NCI-H526 (cell line): ENCODE data around the gene AK4.
"Not testable (repeated sequence)": the region's sequence is repeated elsewhere in the genome, so short reads cannot be mapped to it uniquely, and the experiment has no call there.

Source experiments
- DNase-seq, 2 experiments: peaks; one replicate each; lab custom pipeline; 2025; lab: John Stamatoyannopoulos, UW

The AK4 gene

GRCh38 chr1:65214340-65215027, 66.5 kb downstream of the AK4 start:
- no peak for DNase-seq

- no peak for DNase-seq
These were observed 69.0 kb downstream of the AK4 start for GRCh38 chr1:65216989-65217388.

GRCh38 chr1:65221638-65222339, 73.8 kb downstream of the AK4 start:
- peak; percentile 92 to 93 for DNase-seq

DNA sequence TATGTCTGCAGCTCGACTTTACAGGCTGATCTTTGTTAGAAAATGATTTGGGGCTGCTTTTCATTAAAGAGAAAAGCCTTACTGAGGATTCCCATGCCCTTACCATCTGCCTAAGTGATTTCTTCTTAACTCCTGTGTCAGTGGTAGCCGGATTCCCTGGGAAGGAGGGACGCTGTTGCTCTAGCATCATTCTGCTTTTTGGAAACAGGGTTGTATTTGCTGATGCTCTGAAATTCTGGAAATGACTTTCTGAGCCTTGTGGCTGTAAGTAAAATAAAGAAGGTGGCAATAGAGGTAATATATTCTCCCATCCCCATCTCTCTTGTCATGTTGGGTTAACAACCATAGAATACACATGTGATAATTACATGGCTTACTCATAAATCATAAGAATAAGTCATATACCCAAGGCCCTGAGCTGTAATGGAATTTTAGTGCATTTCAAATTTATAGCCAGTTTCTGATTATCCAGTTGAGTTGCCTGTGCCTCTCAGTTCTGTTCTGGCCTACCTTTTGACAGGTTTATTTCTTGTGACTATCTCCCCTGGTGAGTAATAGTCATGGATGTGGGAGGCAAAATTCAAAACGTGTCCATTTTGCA, 74.4 kb downstream of the AK4 start:
- DNase-seq = no peak

GRCh38 chr1:65224681-65225091, 76.7 kb downstream of the AK4 start:
- no peak for DNase-seq

- DNase-seq = no peak
These were observed 77.2 kb downstream of the AK4 start for GRCh38 chr1:65225179-65225578.

- no peak for DNase-seq
These were observed 81.2 kb downstream of the AK4 start for GRCh38 chr1:65229201-65229600.

GRCh38 chr1:65229754-65230339, 81.8 kb downstream of the AK4 start:
- no peak for DNase-seq

GRCh38 chr1:65230731-65231481, 82.9 kb downstream of the AK4 start:
- no peak for DNase-seq

- DNase-seq = no peak
These were observed 83.8 kb downstream of the AK4 start for GRCh38 chr1:65231718-65232330.

DNA sequence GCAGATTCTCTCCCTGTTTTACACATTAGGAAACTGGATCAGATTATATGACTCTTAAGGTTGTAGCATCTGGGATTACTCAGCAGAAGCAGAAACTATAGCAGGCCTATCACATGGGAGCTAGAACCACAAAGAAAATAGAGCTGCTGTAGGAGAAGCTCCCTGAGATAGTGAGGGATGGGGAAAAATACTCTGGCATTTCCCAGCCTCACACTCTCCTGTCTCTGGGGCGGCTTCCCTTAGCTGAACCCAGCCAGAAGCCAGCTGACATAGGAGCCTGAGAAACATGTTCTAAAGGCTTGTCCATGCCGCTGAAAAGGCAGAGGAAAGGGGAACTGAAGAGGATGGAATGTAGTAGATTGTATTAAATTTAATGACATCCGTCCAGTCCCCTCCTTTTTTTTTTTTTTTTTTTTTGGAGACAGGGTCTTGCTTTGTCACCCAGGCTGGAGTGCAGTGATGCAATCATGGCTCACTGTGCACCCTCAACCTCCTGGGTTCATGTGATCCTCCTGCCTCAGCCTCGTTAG, 84.5 kb downstream of the AK4 start:
- no peak for DNase-seq

GRCh38 chr1:65233782-65234181, 85.8 kb downstream of the AK4 start:
- peak; percentile 31 to 64 for DNase-seq

GRCh38 chr1:65235867-65236805, 88.1 kb downstream of the AK4 start:
- peak; percentile 23 to 74 for DNase-seq

DNA sequence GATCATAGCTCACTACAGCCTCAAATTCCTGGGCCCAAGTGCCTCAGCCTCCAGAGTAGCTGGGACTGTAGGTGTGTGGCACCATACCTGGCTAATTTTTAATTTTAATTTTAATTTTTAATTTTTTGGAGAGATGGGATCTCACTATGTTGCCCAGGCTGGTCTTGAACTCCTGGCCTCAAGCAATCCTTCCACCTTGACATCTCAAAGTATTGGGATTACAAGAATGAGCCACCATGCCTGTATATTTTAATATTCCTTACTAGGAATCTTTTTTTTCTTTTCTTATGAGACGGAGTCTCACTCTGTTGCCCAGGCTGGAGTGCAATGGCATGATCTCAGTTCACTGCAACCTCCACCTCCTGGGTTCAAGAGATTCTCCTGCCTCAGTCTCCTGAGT, 89.1 kb downstream of the AK4 start:
- not testable (repeated sequence) for DNase-seq

GRCh38 chr1:65237503-65237902, 89.5 kb downstream of the AK4 start:
- DNase-seq = no peak

- no peak for DNase-seq
These were observed 90.0 kb downstream of the AK4 start for GRCh38 chr1:65238010-65238409.

GRCh38 chr1:65243491-65243890, 95.5 kb downstream of the AK4 start:
- no peak for DNase-seq

GRCh38 chr1:65245295-65245694, 97.3 kb downstream of the AK4 start:
- no peak for DNase-seq

- DNase-seq = no peak
These were observed 99.7 kb downstream of the AK4 start for GRCh38 chr1:65247419-65248359.
